HG02970 (cell line): ENCODE data around the gene HOMER2.
"Not testable (repeated sequence)": the region's sequence is repeated elsewhere in the genome, so short reads cannot be mapped to it uniquely, and the experiment has no call there.

ENCODE experiments used
- ATAC-seq: cut with Tn5 transposase; IDR thresholded peaks from one replicate; pipeline ENCODE4 v1.9.1; 2021; ENCODE audit warnings: mild to moderate bottlenecking, moderate library complexity, moderate number of reproducible peaks; ENCODE audit not compliant: unreplicated experiment, low FRiP score

The HOMER2 gene

DNA sequence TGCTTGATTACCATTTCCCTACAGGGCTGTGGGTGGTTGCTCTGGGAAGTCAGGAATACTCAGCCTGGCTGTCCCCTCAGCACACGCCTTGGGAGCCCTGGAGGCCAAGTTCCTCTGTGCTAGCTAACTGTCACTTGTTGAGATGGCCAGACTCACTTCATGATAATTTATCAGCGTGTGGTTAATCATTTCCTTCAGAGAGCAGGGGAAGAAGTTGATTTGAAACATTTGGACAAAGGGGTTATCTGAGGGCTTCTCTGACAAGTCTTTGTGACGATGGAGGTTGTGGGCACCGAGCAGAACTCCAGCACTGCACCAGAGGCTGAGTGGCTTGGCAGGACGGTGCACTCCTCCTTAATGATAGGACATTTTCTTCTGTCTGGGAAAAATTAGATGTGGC lies 81.2 kb downstream of the HOMER2 start:
- no peak for ATAC-seq

DNA sequence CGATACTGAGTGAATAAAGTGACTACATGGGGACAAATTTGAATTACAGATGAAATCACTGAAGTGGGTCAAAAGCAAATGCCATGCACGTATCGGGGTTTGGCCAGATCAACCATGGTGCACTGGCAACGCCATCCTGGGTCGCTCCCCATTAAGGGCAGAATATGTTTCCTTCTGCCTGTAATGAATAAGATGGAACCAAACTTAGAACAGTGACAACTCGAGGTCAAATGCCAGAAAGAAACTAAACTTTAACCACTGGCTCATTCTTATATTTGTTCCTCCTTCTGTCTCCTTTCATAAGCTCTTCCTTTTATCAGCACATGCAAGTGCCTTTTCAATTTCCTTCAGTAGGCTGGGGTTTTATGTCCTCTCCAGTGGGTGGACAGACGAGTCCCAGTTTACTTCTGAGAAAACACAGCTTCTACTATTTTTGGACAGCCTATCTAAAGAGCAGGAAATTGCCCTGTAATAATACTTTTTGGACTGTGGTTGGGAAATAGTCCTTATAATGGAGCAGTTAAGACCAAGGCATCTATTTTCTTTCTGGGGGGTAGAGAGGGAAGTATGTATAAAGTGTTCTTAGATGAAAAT lies 81.7 kb downstream of the HOMER2 start:
- ATAC-seq = no peak

DNA sequence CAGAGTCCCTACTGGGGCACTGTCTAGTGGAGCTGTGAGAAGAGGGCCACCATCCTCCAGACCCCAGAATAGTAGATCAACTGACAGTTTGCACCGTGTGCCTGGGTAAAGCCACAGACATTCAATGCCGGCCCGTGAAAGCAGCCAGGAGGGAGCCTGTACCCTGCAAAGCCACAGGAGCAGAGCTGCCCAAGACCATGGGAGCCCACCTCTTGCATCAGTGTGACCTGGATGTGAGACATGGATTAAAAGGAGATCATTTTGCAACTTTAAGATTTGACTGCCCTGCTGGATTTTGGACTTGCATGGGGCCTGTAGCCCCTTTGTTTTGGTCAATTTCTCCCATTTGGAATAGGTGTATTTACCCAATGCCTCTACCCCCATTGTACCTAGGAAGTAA lies 86.5 kb downstream of the HOMER2 start:
- not testable (repeated sequence) for ATAC-seq

DNA sequence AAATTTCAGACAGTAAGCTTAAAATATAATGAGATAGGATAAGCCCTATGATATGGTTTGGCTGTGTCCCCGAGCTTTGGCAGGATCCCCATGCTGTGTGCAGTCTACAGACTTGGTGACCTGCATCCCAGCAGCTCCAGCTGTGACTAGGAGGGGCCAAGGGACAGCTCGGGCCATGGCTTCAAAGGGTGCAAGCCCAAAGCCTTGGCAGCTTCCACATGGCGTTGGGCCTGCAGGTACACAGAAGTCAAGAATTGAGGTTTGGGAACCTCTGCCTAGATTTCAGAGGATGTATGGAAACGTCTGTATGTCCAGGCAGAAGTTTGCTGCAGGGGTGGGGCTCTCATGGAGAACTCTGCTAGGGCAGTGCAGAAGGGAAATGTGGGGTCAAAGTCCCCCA lies 86.9 kb downstream of the HOMER2 start:
- not testable (repeated sequence) for ATAC-seq

DNA sequence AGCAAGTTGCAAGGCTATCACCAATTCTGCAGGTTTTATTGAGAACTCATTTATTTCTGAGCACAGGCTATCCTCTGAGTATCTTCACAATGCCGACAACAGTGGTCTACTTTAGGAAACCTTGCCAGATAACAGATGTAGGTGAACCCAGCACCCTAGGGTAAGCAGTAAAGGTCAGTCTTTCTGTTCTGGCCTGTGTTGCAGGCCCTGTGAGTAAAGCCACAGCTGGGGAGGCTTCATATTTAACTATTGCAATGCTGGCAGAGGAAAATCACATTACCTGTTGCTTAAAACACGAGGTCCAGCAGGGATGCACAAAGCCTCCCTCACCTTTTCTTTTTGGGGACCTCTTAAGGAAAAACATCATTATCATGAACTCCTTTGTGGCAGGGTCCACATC lies 87.6 kb downstream of the HOMER2 start:
- no peak for ATAC-seq

- no peak for ATAC-seq
Observed at GRCh38 chr15:82862886-82863285, 89.6 kb downstream of the HOMER2 start.

DNA sequence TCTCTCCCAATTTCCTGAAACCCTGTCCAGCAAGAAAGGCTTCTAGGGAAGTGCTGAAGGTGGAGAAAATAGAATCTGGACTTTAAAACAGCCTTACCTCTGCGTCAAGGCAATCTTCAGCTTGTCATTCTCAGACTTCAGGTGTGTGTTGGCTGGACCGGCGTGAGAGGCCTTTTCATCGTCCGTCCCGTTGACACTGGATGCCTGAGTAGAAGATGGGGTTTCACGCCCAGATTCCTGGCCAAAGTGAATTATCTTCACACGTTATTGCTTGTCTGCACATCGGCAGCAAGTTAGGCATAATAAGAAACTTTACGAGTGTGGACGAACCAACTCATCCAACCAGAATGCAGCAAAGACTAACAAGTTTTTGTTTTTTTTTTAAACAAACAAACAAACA lies 93.6 kb downstream of the HOMER2 start:
- ATAC-seq = no peak

- ATAC-seq = no peak
Observed at GRCh38 chr15:82856397-82857170, 95.9 kb downstream of the HOMER2 start.

GRCh38 chr15:82855286-82856100 lies 97.0 kb downstream of the HOMER2 start:
- ATAC-seq = no peak

- ATAC-seq = no peak
Observed at GRCh38 chr15:82854554-82854953, 98.0 kb downstream of the HOMER2 start.

DNA sequence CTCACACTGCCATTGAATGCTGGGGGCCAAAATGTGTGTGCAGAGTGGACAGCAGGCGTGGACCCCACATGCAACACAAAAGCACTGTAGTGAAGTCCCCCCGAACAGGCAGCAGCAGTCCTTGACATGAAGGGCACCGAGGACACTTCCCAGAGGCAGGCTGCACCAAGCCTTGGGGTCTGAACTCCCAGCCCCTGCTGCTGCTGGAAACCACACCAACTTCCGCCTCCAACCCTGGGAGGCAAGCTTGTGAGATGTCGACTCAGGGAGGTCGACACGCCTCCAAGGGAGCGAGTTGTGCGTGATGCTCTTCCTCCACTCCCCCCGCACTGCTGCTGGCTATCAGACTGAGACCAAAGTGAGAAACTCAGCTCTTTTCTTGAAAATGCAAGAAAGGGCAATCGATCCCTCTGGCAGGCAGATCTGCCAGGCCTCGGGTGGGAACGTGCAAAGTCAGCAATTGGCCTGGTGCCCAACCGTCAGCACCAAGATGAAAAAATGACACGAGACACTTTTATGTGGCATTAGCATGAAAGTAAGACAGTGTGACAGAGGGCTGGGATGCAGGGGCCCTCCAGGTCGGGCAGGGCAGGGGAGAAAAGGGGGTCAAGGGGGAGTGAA lies 99.5 kb downstream of the HOMER2 start:
- no peak for ATAC-seq

- no peak for ATAC-seq
Observed at GRCh38 chr15:82851981-82852511, 100.5 kb downstream of the HOMER2 start.

- no peak for ATAC-seq
Observed at GRCh38 chr15:82851306-82851850, 101.1 kb downstream of the HOMER2 start.

GRCh38 chr15:82850731-82851130 lies 101.8 kb downstream of the HOMER2 start:
- ATAC-seq = no peak

- ATAC-seq = no peak
Observed at GRCh38 chr15:82849556-82850512, 102.7 kb downstream of the HOMER2 start.

- no peak for ATAC-seq
Observed at GRCh38 chr15:82848241-82848993, 104.1 kb downstream of the HOMER2 start.

- no peak for ATAC-seq
Observed at GRCh38 chr15:82847703-82848102, 104.8 kb downstream of the HOMER2 start.

DNA sequence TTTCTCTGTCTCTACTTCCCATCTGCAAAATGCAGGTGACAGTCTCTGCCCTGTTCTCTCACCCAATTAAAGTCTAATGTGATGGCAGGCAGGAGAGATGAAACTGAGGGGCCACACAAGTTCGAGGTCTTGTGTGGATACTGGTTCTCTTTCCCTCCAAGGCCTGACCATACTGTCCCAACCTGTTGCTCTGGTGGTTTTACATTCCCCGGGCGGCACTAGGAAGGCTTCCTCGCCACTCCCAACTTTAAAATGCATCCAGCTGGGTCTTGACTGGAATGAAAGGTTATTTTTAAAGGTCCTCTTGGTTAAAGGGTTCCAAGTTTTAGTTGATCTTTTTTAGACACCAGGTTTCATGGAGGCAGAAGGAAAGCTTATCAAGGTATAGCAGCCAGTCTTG lies 105.9 kb downstream of the HOMER2 start:
- no peak for ATAC-seq

DNA sequence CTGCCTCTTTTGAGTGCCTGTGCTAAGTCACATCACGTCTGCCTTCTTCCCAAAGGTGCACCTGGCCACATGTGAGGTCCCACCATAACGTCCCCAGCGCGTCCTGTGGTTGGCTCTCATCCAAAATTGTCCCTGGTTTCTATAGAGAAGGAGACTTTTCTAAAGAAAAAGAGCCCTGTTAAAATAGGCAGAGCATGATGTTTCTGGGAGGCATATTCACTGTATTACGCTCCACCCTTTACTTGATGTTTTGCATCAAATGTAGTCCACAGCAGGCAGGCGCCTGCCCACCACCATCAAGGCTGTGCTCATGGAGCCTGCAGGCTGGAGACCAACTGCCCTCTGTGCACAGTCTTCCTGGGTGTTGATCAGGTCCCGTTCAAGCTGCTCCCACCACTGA lies 106.8 kb downstream of the HOMER2 start:
- no peak for ATAC-seq
